SJCRH30 (cell line): ENCODE measurements around the gene RBM23. TPM values are rescaled to one million over a fixed set of nuclear protein-coding genes. Genes with fewer than 3 reads are reported as not detected.
"Not testable (repeated sequence)": the region's sequence is repeated elsewhere in the genome, so short reads cannot be mapped to it uniquely, and the experiment has no call there.

ENCODE experiments used
- DNase-seq, 2 experiments: peaks; one replicate each; pipeline ENCODE4 v3.0.0-alpha.2; 2015 to 2020
- H3K27ac ChIP-seq: fragments of 250-450 bp; sonication (Bioruptor Pico); 2 replicates; pipeline ENCODE4 v1.5.1; 2020; ENCODE audit warnings: mild to moderate bottlenecking, moderate library complexity
- H3K27me3 ChIP-seq: fragments of 250-450 bp; sonication (Bioruptor Pico); 2 replicates; pipeline ENCODE4 v1.5.1; 2020; ENCODE audit warnings: mild to moderate bottlenecking, moderate library complexity
- H3K36me3 ChIP-seq: fragments of 250-450 bp; sonication (Bioruptor Pico); 2 replicates; pipeline ENCODE4 v1.5.1; 2020; ENCODE audit warnings: mild to moderate bottlenecking, moderate library complexity
- H3K4me1 ChIP-seq: fragments of 250-450 bp; sonication (Bioruptor Pico); 2 replicates; pipeline ENCODE4 v1.5.1; 2020; ENCODE audit warnings: mild to moderate bottlenecking, moderate library complexity
- H3K4me3 ChIP-seq: fragments of 250-450 bp; sonication (Bioruptor Pico); 2 replicates; pipeline ENCODE4 v1.5.1; 2020; ENCODE audit warnings: mild to moderate bottlenecking, moderate library complexity
- H3K9me3 ChIP-seq: fragments of 250-450 bp; sonication (Bioruptor Pico); replicated peaks from 2 replicates; pipeline ENCODE4 v1.5.1; 2020; ENCODE audit warnings: mild to moderate bottlenecking, moderate library complexity
- total RNA-seq: library from RNA; depleted of rRNA; stranded (reverse); fragments of >200 nt; shearing (Covaris generic); gene quantifications from 2 replicates; pipeline ENCODE4 v1.2.3, GENCODE V29; 2014

RBM23 gene
- total RNA-seq, 1 experiment from 2014 or later: 83.8 TPM

DNA sequence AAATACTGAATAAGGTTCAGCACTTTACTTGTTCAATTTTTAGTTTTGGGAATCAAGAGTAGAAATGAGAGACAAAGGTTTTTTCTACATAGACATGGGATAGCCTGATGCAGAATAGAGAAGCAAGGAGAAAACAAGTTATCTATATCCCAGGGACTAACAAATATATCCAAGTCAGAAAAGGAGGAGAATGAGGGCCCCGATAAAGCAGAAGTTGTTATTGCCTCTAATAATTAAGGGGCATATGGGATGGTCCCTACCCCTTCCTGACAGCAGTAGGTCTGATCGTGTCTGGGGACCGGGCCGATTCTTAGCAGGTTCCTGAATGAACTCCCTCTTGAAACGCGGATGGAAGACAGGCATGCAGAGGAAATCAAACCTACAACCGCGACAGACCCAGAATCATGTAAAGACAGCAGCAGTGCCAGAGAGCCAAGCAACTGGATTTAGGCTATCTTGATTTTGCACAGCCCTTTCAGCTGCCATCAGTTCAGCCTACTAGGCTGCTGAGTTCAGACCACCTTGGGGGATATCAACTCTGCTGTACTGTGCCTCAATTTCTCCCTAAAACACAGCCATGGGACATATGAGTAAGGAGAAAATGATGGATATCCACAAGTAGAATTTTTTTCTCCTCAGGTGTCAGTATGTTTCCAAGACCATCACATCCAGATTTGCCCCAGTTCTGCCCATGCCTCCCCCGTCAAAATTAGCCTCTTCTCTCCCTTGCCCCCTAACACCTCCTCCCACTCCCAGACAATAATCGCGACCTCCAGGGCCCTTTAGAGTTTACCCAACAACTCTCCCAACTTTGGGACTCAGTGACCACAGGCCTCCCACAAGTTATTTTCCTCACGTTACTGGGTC is 9.5 kb upstream of the RBM23 start:
- H3K27me3 ChIP-seq: no peaks in the 10 kb centered on the region
- peak overlapping the region; percentile 82 for H3K4me3 ChIP-seq
- no peaks in the 10 kb centered on the region; the same call in 1 of the 2 replicates for H3K4me1 ChIP-seq
- H3K27ac ChIP-seq: peak overlapping the region; percentile 73
- H3K36me3 ChIP-seq: peaks cover 16% of the 10 kb centered on the region
- no peaks in the 10 kb centered on the region for H3K9me3 ChIP-seq
- peak in 1 of 2 experiments; percentile 23 for DNase-seq

DNA sequence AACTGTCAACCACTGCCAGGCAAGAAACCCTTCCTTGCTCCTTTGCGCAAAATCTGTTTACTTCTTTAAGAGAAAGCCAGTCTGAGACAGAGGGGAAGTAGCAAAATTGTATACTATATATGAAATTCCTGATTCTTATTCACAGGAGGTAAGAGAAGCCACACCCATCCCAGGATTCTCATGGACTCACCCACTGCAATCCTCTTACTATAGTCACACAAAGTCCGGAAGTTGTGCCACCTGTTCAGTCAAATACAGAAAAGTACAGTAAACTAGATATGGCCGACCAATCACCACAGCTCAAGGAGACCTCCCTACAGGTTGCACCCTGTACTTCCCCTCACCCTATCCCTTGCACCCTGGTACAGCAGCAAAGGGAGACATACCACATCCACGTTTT is 7.4 kb upstream of the RBM23 start:
- Histone ChIP-seq H3K27me3 (no peaks in the 10 kb centered on the region), H3K4me1 (no peaks in the 10 kb centered on the region; the same call in 1 of the 2 replicates), H3K9me3 (no peaks in the 10 kb centered on the region), H3K4me3 (no peak overlapping the region), H3K27ac (no peak overlapping the region), H3K36me3 (peaks cover 33% of the 10 kb centered on the region)
- no peak for DNase-seq

GRCh38 chr14:22925513-22925912 is 6.6 kb upstream of the RBM23 start:
- Histone ChIP-seq H3K4me1 (no peaks in the 10 kb centered on the region; the same call in 1 of the 2 replicates), H3K4me3 (no peak overlapping the region), H3K27ac (no peak overlapping the region), H3K9me3 (no peaks in the 10 kb centered on the region), H3K27me3 (no peaks in the 10 kb centered on the region), H3K36me3 (peaks cover 35% of the 10 kb centered on the region)
- no peak for DNase-seq

- Histone ChIP-seq H3K4me1 (no peaks in the 10 kb centered on the region; the same call in 1 of the 2 replicates), H3K9me3 (no peaks in the 10 kb centered on the region), H3K27me3 (no peaks in the 10 kb centered on the region), H3K36me3 (peaks cover 35% of the 10 kb centered on the region), H3K27ac (no peak overlapping the region), H3K4me3 (no peak overlapping the region)
- no peak for DNase-seq
Observed at GRCh38 chr14:22923746-22924145, 4.8 kb upstream of the RBM23 start.

- peaks cover 37% of the 10 kb centered on the region for H3K36me3 ChIP-seq
- H3K27me3 ChIP-seq: no peaks in the 10 kb centered on the region
- no peaks in the 10 kb centered on the region for H3K9me3 ChIP-seq
- H3K4me1 ChIP-seq: peaks cover 4% of the 10 kb centered on the region; the same call in 1 of the 2 replicates
- DNase-seq: no peak
- no peak overlapping the region for H3K4me3 ChIP-seq
- H3K27ac ChIP-seq: no peak overlapping the region
Observed at GRCh38 chr14:22922294-22922693, 3.3 kb upstream of the RBM23 start.

DNA sequence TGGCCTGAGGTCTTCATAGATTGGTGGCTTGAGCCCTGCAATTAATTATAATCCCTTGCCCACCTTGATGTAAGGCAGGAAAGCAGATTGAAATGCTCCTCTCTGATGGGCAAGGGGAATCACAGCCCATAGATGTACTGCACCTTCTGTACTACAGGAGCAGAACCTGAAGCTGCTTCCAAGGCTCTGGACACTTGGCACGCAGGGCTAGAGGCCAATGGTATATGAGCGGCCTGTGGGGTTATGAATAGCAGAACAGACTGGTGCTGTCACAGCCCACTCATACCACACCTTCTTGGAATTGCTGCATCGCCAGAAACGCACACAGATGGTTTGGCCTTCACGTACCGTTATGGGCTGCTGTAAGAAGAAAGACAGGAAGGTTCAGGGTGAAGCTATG is 1.7 kb upstream of the RBM23 start:
- DNase-seq: no peak
- Histone ChIP-seq H3K4me3 (no peak overlapping the region), H3K27me3 (no peaks in the 10 kb centered on the region), H3K36me3 (peaks cover 34% of the 10 kb centered on the region), H3K27ac (no peak overlapping the region), H3K9me3 (no peaks in the 10 kb centered on the region), H3K4me1 (peaks cover 4% of the 10 kb centered on the region; the same call in 1 of the 2 replicates)

DNA sequence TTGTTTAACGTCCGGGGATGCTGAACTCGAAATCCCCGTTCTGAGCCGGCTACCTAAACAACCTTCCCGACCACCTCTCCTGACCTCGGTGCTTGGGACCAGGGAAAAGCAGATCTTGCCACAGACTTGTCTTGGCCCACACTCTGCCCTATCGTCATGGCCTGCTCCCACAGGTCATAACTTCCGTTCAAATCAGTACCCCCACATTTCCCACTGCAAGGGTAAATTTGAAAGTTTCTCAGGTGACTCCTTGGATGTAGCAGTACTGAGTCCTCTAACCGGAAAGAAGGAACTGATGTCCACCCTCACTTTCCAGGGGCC is 612 bp upstream of the RBM23 start:
- Histone ChIP-seq H3K9me3 (no peaks in the 10 kb centered on the region), H3K27ac (no peak overlapping the region), H3K36me3 (peaks cover 31% of the 10 kb centered on the region), H3K4me1 (peaks cover 4% of the 10 kb centered on the region; the same call in 1 of the 2 replicates), H3K4me3 (peak overlapping the region; percentile 47), H3K27me3 (no peaks in the 10 kb centered on the region)
- DNase-seq: no peak

DNA sequence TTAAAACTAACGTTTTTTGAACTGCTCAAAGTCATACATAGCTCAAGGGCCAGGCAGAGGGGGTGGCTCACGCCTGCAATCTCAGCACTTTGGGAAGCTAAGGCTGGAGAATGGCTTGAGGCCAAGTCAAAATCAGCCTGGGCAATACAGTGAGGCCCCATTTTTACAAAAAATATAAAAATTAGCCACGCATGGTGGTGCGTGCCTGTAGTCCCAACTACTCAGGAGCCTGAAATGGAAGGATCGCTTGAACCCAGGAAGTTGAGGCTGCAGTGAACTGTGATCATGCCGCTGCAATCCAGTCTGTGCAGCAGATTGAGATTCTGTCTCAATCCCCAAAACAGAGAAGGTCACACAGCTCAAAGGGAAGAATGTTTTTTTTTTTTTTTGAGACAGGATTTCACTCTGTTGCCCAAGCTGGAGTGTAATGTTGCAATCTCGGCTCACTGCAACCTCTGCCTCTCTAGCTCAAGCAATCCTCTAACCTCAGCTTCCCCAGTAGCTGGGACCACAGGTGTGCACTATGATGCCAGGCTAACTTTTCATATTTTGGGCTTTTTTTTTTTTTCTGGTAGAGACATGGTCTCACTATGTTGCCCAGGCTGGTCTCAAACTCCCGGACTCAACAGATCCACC is 2.9 kb downstream of the RBM23 start:
- H3K4me1 ChIP-seq: peaks cover 4% of the 10 kb centered on the region; the same call in 1 of the 2 replicates
- peaks cover 16% of the 10 kb centered on the region for H3K36me3 ChIP-seq
- H3K9me3 ChIP-seq: no peaks in the 10 kb centered on the region
- no peaks in the 10 kb centered on the region for H3K27me3 ChIP-seq
- no peak overlapping the region for H3K27ac ChIP-seq
- no peak for DNase-seq
- H3K4me3 ChIP-seq: no peak overlapping the region

- not testable (repeated sequence) for H3K27ac ChIP-seq, H3K4me1 ChIP-seq, DNase-seq, H3K9me3 ChIP-seq, H3K27me3 ChIP-seq, H3K4me3 ChIP-seq
- peaks cover 22% of the 10 kb centered on the region for H3K36me3 ChIP-seq
Observed at GRCh38 chr14:22914836-22915235, 4.1 kb downstream of the RBM23 start.

- no peaks in the 10 kb centered on the region for H3K4me1 ChIP-seq
- no peaks in the 10 kb centered on the region for H3K27me3 ChIP-seq
- peaks cover 54% of the 10 kb centered on the region for H3K36me3 ChIP-seq
Observed at GRCh38 chr14:22910916-22911315, 8.0 kb downstream of the RBM23 start.

GRCh38 chr14:22908601-22909000 is 10.3 kb downstream of the RBM23 start:
- DNase-seq: no peak
- H3K36me3 ChIP-seq: peaks cover 74% of the 10 kb centered on the region

More at GRCh38 chr14:22910916-22911315, 8.0 kb downstream of the RBM23 start:
- no peak overlapping the region for H3K27ac ChIP-seq
- DNase-seq: no peak
- no peak overlapping the region for H3K4me3 ChIP-seq
- no peaks in the 10 kb centered on the region for H3K9me3 ChIP-seq

GRCh38 chr14:22907429-22907828 is 11.5 kb downstream of the RBM23 start:
- DNase-seq: no peak
- Histone ChIP-seq H3K4me1 (no peaks in the 10 kb centered on the region), H3K27ac (no peak overlapping the region), H3K36me3 (peaks cover 82% of the 10 kb centered on the region), H3K27me3 (no peaks in the 10 kb centered on the region), H3K9me3 (no peaks in the 10 kb centered on the region), H3K4me3 (no peak overlapping the region)

More at GRCh38 chr14:22908601-22909000, 10.3 kb downstream of the RBM23 start:
- Histone ChIP-seq H3K27ac (no peak overlapping the region), H3K9me3 (no peaks in the 10 kb centered on the region), H3K4me3 (no peak overlapping the region), H3K27me3 (no peaks in the 10 kb centered on the region), H3K4me1 (no peaks in the 10 kb centered on the region)

- H3K9me3 ChIP-seq: no peaks in the 10 kb centered on the region
- no peak for DNase-seq
- H3K4me1 ChIP-seq: no peaks in the 10 kb centered on the region
- no peaks in the 10 kb centered on the region for H3K27me3 ChIP-seq
- H3K36me3 ChIP-seq: peaks cover 83% of the 10 kb centered on the region
- H3K27ac ChIP-seq: no peak overlapping the region
- no peak overlapping the region for H3K4me3 ChIP-seq
Observed at GRCh38 chr14:22906073-22906472, 12.9 kb downstream of the RBM23 start.

DNA sequence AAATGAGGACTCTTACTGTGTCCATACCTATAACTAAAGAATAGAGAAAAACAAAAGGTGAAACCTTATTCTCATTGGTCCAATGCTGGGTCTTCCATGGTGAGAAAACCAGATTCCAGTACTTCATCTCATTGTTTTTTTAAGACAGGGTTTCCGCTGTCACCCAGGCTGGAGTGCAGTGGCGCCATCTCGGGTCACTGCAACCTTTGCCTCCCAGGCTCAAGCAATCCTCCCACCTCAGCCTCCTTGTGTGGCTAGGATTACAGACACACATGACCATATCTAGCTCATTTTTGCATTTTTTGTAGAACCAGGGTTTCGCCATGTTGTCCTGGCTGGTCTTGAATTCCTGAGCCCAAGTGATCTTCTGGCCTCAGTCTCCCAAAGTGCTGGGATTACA is 13.3 kb downstream of the RBM23 start:
- H3K4me3 ChIP-seq: no peak overlapping the region
- H3K36me3 ChIP-seq: peaks cover 80% of the 10 kb centered on the region
- no peaks in the 10 kb centered on the region for H3K4me1 ChIP-seq
- DNase-seq: no peak
- H3K9me3 ChIP-seq: no peaks in the 10 kb centered on the region
- H3K27me3 ChIP-seq: no peaks in the 10 kb centered on the region
- no peak overlapping the region for H3K27ac ChIP-seq

DNA sequence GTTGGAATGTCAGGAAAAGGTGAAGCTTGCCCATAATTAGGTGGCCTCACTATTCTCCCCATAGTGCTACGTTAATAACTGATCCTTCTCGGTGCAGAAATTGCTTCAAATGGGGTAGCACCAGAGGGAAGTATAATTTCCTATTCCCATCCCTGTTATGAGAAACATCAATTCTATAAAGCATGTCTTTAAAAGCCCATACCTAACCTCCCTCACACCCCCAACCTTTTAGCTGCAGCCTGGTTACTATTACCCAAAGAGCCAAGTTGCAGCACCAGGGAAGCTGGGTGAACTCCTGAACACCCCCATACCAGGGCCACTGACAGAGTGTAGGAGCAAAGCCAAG is 15.2 kb downstream of the RBM23 start:
- no peaks in the 10 kb centered on the region for H3K9me3 ChIP-seq
- no peak overlapping the region for H3K27ac ChIP-seq
- DNase-seq: no peak
- H3K36me3 ChIP-seq: peaks cover 69% of the 10 kb centered on the region
- H3K4me1 ChIP-seq: no peaks in the 10 kb centered on the region
- no peaks in the 10 kb centered on the region for H3K27me3 ChIP-seq
- no peak overlapping the region for H3K4me3 ChIP-seq
